K562 (cell line): ENCODE data around the gene GYPC. TPM values are rescaled to one million over a fixed set of nuclear protein-coding genes. Genes with fewer than 3 reads are reported as not detected.

Experiments
- ATAC-seq: fragments of 200-7000 bp; cut with Tn5 transposase; 3 replicates; pipeline ENCODE4 v1.9.1; 2020; ENCODE audit warnings: moderate library complexity
- BruUV-seq: library from RNA; stranded (reverse); fragments of 400-500 nt; replicated peaks from 2 replicates; lab custom pipeline; 2021; lab: Mats Ljungman, UMichigan
- CTCF ChIA-PET: fragments of 300-600 bp; formaldehyde crosslinking; extraction: SDS; loops from one replicate; lab custom pipeline; 2021; ENCODE audit warnings: low intra/inter-chr PET ratio; lab: Yijun Ruan, JAX
- POLR2A ChIA-PET: fragments of 300-600, 350-650 bp; sonication (Branson Sonifier 250); formaldehyde crosslinking; extraction: SDS; loops from one replicate; lab custom pipeline; 2021; ENCODE audit warnings: antibody characterized with exemption, inconsistent platforms; lab: Yijun Ruan, JAX
- DNase-seq, 4 experiments: peaks; one replicate each; pipeline versions ENCODE4 v3.0.0 to v3.0.0-alpha.2; 2011 to 2018; ENCODE audit warnings: low spot score in 3 of 4, mixed read lengths in 3 of 4; ENCODE audit errors: extremely low read depth in 1 of 4
- FAIRE-seq: peaks from 2 replicates; lab custom pipeline; 2011; peaks lifted over from hg19 to GRCh38; lab: Jason Lieb, UNC
- H2AFZ ChIP-seq: 2 replicates; pipeline ENCODE4 v1.6.0; 2011; ENCODE audit warnings: low read depth, low read length, control low read depth, inconsistent platforms
- H3K27ac ChIP-seq: fragments of 200-600 bp; 3 replicates; pipeline ENCODE4 v1.8.0; 2011; ENCODE audit warnings: low read depth, mild to moderate bottlenecking, control low read depth, inconsistent platforms, low read length, moderate library complexity, mixed read lengths; ENCODE audit errors: extremely low read depth
- H3K27me3 ChIP-seq, 2 experiments: fragments of 300-600 bp in 1 of 2; 2 replicates in 1 of 2; 3 replicates in 1 of 2; pipeline versions ENCODE4 v1.6.0 to v1.8.0; 2011; ENCODE audit warnings: inconsistent platforms in 2 of 2, low read length in 2 of 2, mild to moderate bottlenecking in 1 of 2, mixed read lengths in 1 of 2, moderate library complexity in 1 of 2; ENCODE audit not compliant: control insufficient read depth in 2 of 2, insufficient read depth in 2 of 2
- H3K36me3 ChIP-seq: fragments of 300-600 bp; 3 replicates; pipeline ENCODE4 v1.8.0; 2011; ENCODE audit warnings: mild to moderate bottlenecking, low read length, inconsistent platforms; ENCODE audit not compliant: control insufficient read depth, insufficient read depth
- H3K4me1 ChIP-seq, 2 experiments: fragments of 200-600 bp in 1 of 2; replicated peaks in 1 of 2; 2 replicates in 1 of 2; 3 replicates in 1 of 2; pipeline versions ENCODE4 v1.5.1 to v1.8.0; 2011; ENCODE audit warnings: inconsistent platforms in 2 of 2, low read length in 2 of 2, mild to moderate bottlenecking in 1 of 2, mixed read lengths in 1 of 2, moderate library complexity in 1 of 2; ENCODE audit not compliant: control insufficient read depth in 2 of 2, insufficient read depth in 2 of 2
- H3K4me2 ChIP-seq: 2 replicates; pipeline ENCODE4 v1.6.1; 2011; ENCODE audit warnings: low read length, control low read depth, inconsistent platforms, mixed read lengths; ENCODE audit not compliant: insufficient read depth
- H3K4me3 ChIP-seq: fragments of 200-600 bp; sonication (generic), shearing (Covaris generic); 2 replicates; pipeline ENCODE4 v1.5.1; 2016; ENCODE audit warnings: control low read depth, inconsistent platforms
- H3K79me2 ChIP-seq: fragments of 200-600 bp; 3 replicates; pipeline ENCODE4 v1.8.0; 2011; ENCODE audit warnings: low read length, inconsistent platforms; ENCODE audit not compliant: control insufficient read depth, insufficient read depth
- H3K9ac ChIP-seq, 2 experiments: 2 replicates each; pipeline versions ENCODE4 v1.6.0 to v1.6.1; 2011; ENCODE audit warnings: low read depth in 2 of 2, low read length in 2 of 2, control low read depth in 1 of 2, inconsistent platforms in 1 of 2, mild to moderate bottlenecking in 1 of 2, mixed read lengths in 1 of 2; ENCODE audit not compliant: insufficient read depth in 1 of 2
- H3K9me1 ChIP-seq: one replicate; pipeline ENCODE4 v1.6.0; 2011; ENCODE audit warnings: inconsistent platforms, mild to moderate bottlenecking, low read length, moderate library complexity; ENCODE audit not compliant: control insufficient read depth, insufficient read depth
- H3K9me3 ChIP-seq: replicated peaks from 2 replicates; pipeline ENCODE4 v1.5.1; 2011; ENCODE audit warnings: low read depth, low read length, inconsistent platforms; ENCODE audit not compliant: control insufficient read depth, insufficient read depth
- H4K20me1 ChIP-seq: replicated peaks from 2 replicates; pipeline ENCODE4 v1.6.1; 2011; ENCODE audit warnings: low read length, inconsistent platforms, mixed read lengths; ENCODE audit not compliant: control insufficient read depth, insufficient read depth
- GABPA ChIP-seq: fragments of 200-800 bp; sonication (Bioruptor generic); conservative IDR thresholded peaks from 2 replicates; pipeline ENCODE4 v1.6.1; 2016; ENCODE audit warnings: low read depth, missing genetic modification characterization, missing compliant biosample characterization
- GATA2 ChIP-seq: sonication (generic); formaldehyde crosslinking; IDR thresholded peaks from 2 replicates; pipeline ENCODE4 v1.4.0; 2020; ENCODE audit warnings: mild to moderate bottlenecking, missing genetic modification reagents
- ZNF695 ChIP-seq: fragments of 450-650 bp; formaldehyde crosslinking; IDR thresholded peaks from 2 replicates; pipeline ENCODE4 v1.4.0; 2020; ENCODE audit warnings: mild to moderate bottlenecking, moderate library complexity
- WGBS: fragments of 100-300 bp; shearing (Covaris generic); methylation state at CpG from one replicate; pipeline ENCODE4 v1.1.6; 2016; ENCODE audit warnings: low coverage, mixed read lengths; ENCODE audit not compliant: insufficient coverage; ENCODE audit errors: missing lambda C conversion rate; 5-methylcytosine and 5-hydroxymethylcytosine counted together
- in situ Hi-C: fragments of 300-500 bp; cut with MboI; formaldehyde crosslinking; loops from 4 replicates; pipeline ENCODE4 v1.15.0; 2018; ENCODE audit warnings: inconsistent platforms, mixed read lengths
- intact Hi-C: fragments of 100-400 bp; cut with micrococcal nuclease; formaldehyde crosslinking; loops from 2 replicates; pipeline ENCODE4 v1.14.2; 2022
- polyA plus RNA-seq, 8 experiments: library from polyadenylated mRNA; depleted of rRNA in 4 of 8; stranded (reverse) in 5 of 8; unstranded in 3 of 8; fragments of >200 nt; fragmentation: Nextera tagmentation in 2 of 8; fragmentation: Illumina TruSeq in 1 of 8; extraction: Ambion mirVana in 2 of 8; extraction: Trizol in 1 of 8; gene quantifications; 2 replicates each; pipeline versions ENCODE4 v1.2.1 to v1.2.3, GENCODE V29; 2011 to 2014; ENCODE audit warnings: inconsistent platforms in 1 of 8, missing spikeins in 1 of 8
- total RNA-seq, 7 experiments: library from RNA; depleted of rRNA in 6 of 7; stranded (reverse); fragments of >200 nt in 6 of 7; fragmentation: Illumina TruSeq in 2 of 7; extraction: Trizol in 2 of 7; gene quantifications; 2 replicates each; pipeline versions ENCODE4 v1.2.1 to v1.2.3, GENCODE V29; 2011 to 2021; ENCODE audit warnings: low replicate concordance in 1 of 7
- TF ChIP-seq, protein P1 (sequence below): fragments of 250-450 bp; sonication (Bioruptor Pico); IDR thresholded peaks from 2 replicates; pipeline ENCODE4 v1.8.0; 2022; ENCODE audit warnings: inconsistent platforms, mild to moderate bottlenecking, moderate library complexity, borderline replicate concordance
- TF ChIP-seq, protein P2 (sequence below): fragments of 250-450 bp; sonication (Bioruptor Pico); IDR thresholded peaks from 2 replicates; pipeline ENCODE4 v1.9.0; 2021; ENCODE audit warnings: mild to moderate bottlenecking

Gene GYPC
- total and polyA plus RNA-seq, 9 of the 15 experiments (the other 6 are each of a cell fraction or from before 2014, with no cell fraction given) = 50.6 to 282 (median 194) TPM

DNA sequence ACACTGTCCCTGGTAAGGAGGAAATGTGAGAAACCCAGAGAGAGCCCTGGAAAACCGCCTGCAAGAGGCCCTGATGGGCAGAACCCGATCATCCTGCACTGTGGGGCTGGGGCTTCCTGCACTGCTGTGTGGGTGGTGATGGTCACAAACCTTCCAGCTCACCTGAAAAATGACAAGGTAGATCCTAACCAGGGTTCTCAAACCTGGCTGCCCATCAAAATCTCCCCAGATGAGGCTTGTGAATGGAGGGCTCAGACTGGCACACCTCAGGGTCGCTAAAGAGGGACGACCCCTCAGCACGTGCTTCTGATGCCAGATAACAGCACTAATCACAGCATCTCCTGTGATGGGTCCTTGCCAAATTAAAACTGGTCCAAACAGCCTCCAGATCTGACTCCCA lies 74.7 kb downstream of the GYPC start:
- no peak overlapping the region for H3K4me3 ChIP-seq
- H3K9me1 ChIP-seq = no peaks in the 10 kb centered on the region
- in situ Hi-C loops = no loop called here
- no peak for DNase-seq
- H3K36me3 ChIP-seq = no peaks in the 10 kb centered on the region
- intact Hi-C loops = no loop called here
- H3K27me3 ChIP-seq = peaks cover 0 to 36% of the 10 kb centered on the region in 2 experiments; a peak in 4 of 5 replicates
- CTCF ChIA-PET = no interaction called here
- no peak overlapping the region for H3K27ac ChIP-seq
- no peak for ATAC-seq
- POLR2A ChIA-PET = interaction anchor here (0.6 kb wide), 1 partner anchor 882 kb away, joined by 3 read pairs; no protein-coding TSS in a partner anchor
- no peak overlapping the region for H2AFZ ChIP-seq
- no peaks in the 10 kb centered on the region for H4K20me1 ChIP-seq
- no peak for FAIRE-seq
- H3K9ac ChIP-seq = no peak overlapping the region
- H3K4me1 ChIP-seq = no peaks in the 10 kb centered on the region
- WGBS = 1% methylated on average over 5 of the region's 5 CpGs
- no peaks in the 10 kb centered on the region for H3K9me3 ChIP-seq
- BruUV-seq = no TSS peak
- no peak overlapping the region for H3K4me2 ChIP-seq
- TF ChIP-seq GATA2 (CRISPR knock-in tag) (no peak), GABPA (no peak)
- TF ChIP-seq, protein P1, sequence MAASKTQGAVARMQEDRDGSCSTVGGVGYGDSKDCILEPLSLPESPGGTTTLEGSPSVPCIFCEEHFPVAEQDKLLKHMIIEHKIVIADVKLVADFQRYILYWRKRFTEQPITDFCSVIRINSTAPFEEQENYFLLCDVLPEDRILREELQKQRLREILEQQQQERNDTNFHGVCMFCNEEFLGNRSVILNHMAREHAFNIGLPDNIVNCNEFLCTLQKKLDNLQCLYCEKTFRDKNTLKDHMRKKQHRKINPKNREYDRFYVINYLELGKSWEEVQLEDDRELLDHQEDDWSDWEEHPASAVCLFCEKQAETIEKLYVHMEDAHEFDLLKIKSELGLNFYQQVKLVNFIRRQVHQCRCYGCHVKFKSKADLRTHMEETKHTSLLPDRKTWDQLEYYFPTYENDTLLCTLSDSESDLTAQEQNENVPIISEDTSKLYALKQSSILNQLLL (CRISPR knock-in tag) = no peak
- TF ChIP-seq, all 486 proteins: peak for 0
- H3K79me2 ChIP-seq = no peaks in the 10 kb centered on the region

DNA sequence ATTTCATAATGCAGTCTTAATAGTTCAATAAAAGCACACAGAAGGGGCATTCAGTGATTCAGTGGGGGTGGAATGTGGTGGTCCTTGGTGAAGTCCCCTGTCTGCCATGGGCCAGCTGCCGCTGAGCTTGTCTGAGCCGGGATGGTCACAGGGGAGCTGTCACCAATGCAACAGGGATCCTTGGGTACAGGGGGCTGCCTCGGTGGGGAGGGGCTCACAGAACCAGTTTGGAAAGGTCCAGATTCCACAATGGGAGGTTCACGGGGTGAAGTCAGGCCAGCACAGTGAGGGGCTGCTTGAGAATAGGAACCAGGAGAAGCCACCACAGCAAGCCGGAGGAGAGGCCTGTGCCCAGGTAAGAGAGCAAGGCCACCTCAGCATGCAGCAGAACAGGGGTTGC lies 75.4 kb downstream of the GYPC start:
- H3K9ac ChIP-seq = no peak overlapping the region
- H2AFZ ChIP-seq = no peak overlapping the region
- intact Hi-C loops = no loop called here
- H3K4me2 ChIP-seq = no peak overlapping the region
- TF ChIP-seq, protein P2, sequence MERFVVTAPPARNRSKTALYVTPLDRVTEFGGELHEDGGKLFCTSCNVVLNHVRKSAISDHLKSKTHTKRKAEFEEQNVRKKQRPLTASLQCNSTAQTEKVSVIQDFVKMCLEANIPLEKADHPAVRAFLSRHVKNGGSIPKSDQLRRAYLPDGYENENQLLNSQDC (CRISPR knock-in tag) = no peak
- no peak for TF ChIP-seq ZNF695 (CRISPR knock-in tag)
- TF ChIP-seq, all 486 proteins: peak for 0
- Histone ChIP-seq H3K27me3 (peaks cover 0 to 40% of the 10 kb centered on the region in 2 experiments; a peak in 4 of 5 replicates), H3K27ac (no peak overlapping the region), H3K36me3 (no peaks in the 10 kb centered on the region), H4K20me1 (no peaks in the 10 kb centered on the region), H3K9me1 (no peaks in the 10 kb centered on the region), H3K79me2 (no peaks in the 10 kb centered on the region), H3K4me1 (no peaks in the 10 kb centered on the region), H3K9me3 (no peaks in the 10 kb centered on the region), H3K4me3 (no peak overlapping the region)
- ATAC-seq (no peak), DNase-seq (no peak), FAIRE-seq (no peak)
- in situ Hi-C loops = no loop called here
- WGBS = 8% methylated on average over 5 of the region's 5 CpGs
- ChIA-PET POLR2A (interaction anchor here (0.6 kb wide), 1 partner anchor 185 kb away, joined by 3 read pairs; no protein-coding TSS in a partner anchor), CTCF (no interaction called here)
- no TSS peak for BruUV-seq
